Effector memory CD4-positive, alpha-beta T cell (primary cell): ENCODE data around the gene GALNT9.
"Not testable (repeated sequence)": the region's sequence is repeated elsewhere in the genome, so short reads cannot be mapped to it uniquely, and the experiment has no call there.

ENCODE experiments used
- DNase-seq, 3 donors: peaks; one replicate each; pipeline ENCODE4 v3.0.0-alpha.2; 2020
- H3K27ac ChIP-seq: 2 replicates; pipeline ENCODE4 v1.7.0; 2013; ENCODE audit warnings: mild to moderate bottlenecking, low read length, moderate library complexity; ENCODE audit not compliant: insufficient read depth, poor library complexity, severe bottlenecking
- H3K27me3 ChIP-seq: replicated peaks from 2 replicates; pipeline ENCODE4 v1.7.0; 2013; ENCODE audit warnings: mild to moderate bottlenecking, low read length; ENCODE audit not compliant: insufficient read depth, control insufficient read depth, poor library complexity, severe bottlenecking
- H3K36me3 ChIP-seq: 2 replicates; pipeline ENCODE4 v1.7.0; 2013; ENCODE audit warnings: mild to moderate bottlenecking, low read length, moderate library complexity; ENCODE audit not compliant: control insufficient read depth, insufficient read depth
- H3K4me1 ChIP-seq: 2 replicates; pipeline ENCODE4 v1.7.0; 2013; ENCODE audit warnings: low read length, mild to moderate bottlenecking; ENCODE audit not compliant: control insufficient read depth, insufficient read depth, poor library complexity, severe bottlenecking
- H3K4me3 ChIP-seq: 2 replicates; pipeline ENCODE4 v1.7.0; 2013; ENCODE audit warnings: low read length, low read depth, mild to moderate bottlenecking; ENCODE audit not compliant: insufficient read depth, poor library complexity, severe bottlenecking
- H3K9me3 ChIP-seq: 2 replicates; pipeline ENCODE4 v1.7.0; 2013; ENCODE audit warnings: mild to moderate bottlenecking, low read length, moderate library complexity; ENCODE audit not compliant: control insufficient read depth
- total RNA-seq, 3 donors: gene quantifications; one replicate each; lab custom pipeline; 2026; lab: John Stamatoyannopoulos, UW

The GALNT9 gene
- total RNA-seq = 0 to 0.26 (median 0) reads per million in 3 donors

- Histone ChIP-seq H3K36me3 (no peaks in the 10 kb centered on the region), H3K4me1 (no peaks in the 10 kb centered on the region), H3K9me3 (no peaks in the 10 kb centered on the region), H3K4me3 (no peak within 1 kb of the TSS), H3K27ac (no peak within 1 kb of the TSS), H3K27me3 (peaks cover 16% of the 10 kb centered on the region)
- DNase-seq = no peak
Measured at GRCh38 chr12:132329036-132329719, at the start of gene GALNT9. TSS of gene GALNT9 (minus strand) at chr12:132329589. CDS start at chr12:132329203, 386 bp downstream.

DNA sequence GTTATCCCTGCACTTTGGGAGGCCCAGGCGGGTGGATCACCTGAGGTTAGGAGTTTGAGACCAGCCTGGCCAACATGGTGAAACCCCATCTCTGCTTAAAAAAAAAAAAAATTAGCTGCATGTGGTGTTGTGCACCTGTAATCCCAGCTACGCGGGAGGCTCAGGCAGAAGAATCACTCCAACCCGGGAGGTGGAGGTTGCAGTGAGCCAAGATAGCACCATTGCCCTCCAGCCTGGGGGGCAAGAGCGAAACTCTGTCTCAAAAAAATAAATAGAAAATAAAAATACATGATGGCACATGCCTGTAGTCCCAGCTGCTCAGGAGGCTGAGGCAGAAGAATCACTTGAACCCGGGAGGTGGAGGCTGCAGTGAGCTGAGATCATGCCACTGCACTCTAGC is 49.7 kb upstream of the GALNT9 start:
- H3K4me1 ChIP-seq, H3K36me3 ChIP-seq, H3K9me3 ChIP-seq, DNase-seq, H3K27ac ChIP-seq, H3K4me3 ChIP-seq: not testable (repeated sequence)
- peaks cover 25% of the 10 kb centered on the region for H3K27me3 ChIP-seq

GRCh38 chr12:132377147-132377546 is 47.8 kb upstream of the GALNT9 start:
- DNase-seq = no peak
- no peaks in the 10 kb centered on the region for H3K36me3 ChIP-seq
- H3K4me1 ChIP-seq = no peaks in the 10 kb centered on the region
- no peak overlapping the region for H3K4me3 ChIP-seq
- no peaks in the 10 kb centered on the region for H3K9me3 ChIP-seq
- H3K27me3 ChIP-seq = peaks cover 33% of the 10 kb centered on the region
- no peak overlapping the region for H3K27ac ChIP-seq

GRCh38 chr12:132376464-132376830 is 47.1 kb upstream of the GALNT9 start:
- no peak overlapping the region for H3K4me3 ChIP-seq
- no peak for DNase-seq
- no peaks in the 10 kb centered on the region for H3K4me1 ChIP-seq
- peaks cover 36% of the 10 kb centered on the region for H3K27me3 ChIP-seq
- no peak overlapping the region for H3K27ac ChIP-seq
- no peaks in the 10 kb centered on the region for H3K9me3 ChIP-seq
- no peaks in the 10 kb centered on the region for H3K36me3 ChIP-seq

DNA sequence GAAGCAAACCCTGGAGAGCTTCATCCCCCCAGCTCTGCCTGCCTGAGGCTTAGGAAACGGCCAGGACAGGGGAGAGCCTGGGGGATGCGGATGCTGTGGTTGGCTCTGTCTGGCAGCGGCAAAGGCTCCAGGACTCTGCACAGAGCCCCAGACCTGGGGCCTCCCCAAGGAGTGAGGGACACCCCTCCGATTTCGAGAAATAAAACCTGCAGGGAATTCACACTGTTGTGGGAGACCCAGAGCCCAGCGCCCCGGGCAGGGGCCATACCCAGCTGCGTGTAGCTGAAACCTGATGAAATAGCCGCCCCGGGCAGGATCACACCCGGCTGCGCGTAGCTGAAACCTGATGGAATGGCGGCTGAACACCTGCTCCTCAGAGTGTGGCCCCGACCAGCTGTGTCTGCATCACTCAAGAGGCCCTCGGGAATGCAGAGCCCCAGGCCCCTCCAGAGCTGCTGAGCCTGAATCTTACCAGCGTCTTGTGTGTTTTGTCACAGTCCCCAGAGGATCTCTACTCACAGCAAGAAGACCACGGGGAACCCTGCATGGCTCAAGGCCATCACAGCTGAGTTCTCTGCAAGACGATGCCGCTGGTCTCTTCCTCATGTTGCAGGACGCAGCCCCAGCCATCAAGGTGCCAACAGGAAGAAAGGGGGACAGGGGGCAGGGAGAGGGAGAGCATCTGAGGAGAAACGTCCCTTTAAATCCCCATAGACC is 46.5 kb upstream of the GALNT9 start:
- Histone ChIP-seq H3K4me1 (no peaks in the 10 kb centered on the region), H3K27ac (no peak overlapping the region), H3K27me3 (peaks cover 41% of the 10 kb centered on the region), H3K4me3 (no peak overlapping the region), H3K36me3 (no peaks in the 10 kb centered on the region), H3K9me3 (no peaks in the 10 kb centered on the region)
- DNase-seq = no peak

DNA sequence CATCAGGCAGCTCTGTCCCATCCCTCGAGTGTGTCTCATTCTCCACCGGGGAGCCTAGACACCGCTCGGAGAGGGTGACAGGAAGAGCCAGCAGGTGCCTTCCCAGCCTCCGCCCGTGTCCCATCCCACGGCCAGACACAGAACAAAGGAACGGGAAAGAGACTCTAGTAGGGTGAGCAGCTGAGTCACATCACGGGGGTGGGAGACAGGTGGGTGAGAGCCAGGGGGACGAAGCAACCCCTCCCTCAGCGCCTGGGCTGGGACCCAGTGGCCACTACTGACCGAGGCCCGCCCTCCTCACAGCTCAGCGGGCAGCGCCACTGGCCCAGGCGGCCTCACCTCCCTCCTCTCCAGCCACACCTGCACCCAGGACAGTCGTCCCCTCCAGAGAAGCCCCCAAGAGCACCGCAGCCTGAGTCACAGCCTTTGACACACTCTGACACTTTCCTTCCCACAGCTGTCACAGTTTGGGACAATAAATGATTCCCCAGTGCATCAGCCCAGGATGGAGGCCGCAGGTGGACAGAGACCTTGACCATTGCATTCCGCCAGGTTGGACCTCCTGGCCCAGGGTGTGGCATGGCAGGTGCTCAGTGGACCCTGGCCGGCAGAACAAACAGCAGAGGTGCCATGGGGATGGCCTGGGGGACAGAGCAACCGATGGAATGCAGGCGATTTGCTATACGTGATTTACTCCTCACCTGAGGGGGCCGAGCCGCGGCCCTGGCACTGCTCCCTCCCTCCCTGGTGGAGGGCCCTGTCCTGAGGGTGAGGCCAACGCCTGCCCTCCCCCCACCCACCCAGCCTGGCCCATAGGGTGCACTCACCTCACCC is 45.4 kb upstream of the GALNT9 start:
- no peaks in the 10 kb centered on the region for H3K4me1 ChIP-seq
- H3K4me3 ChIP-seq = no peak overlapping the region
- no peak for DNase-seq
- peaks cover 42% of the 10 kb centered on the region for H3K27me3 ChIP-seq
- no peak overlapping the region for H3K27ac ChIP-seq
- H3K36me3 ChIP-seq = no peaks in the 10 kb centered on the region
- H3K9me3 ChIP-seq = no peaks in the 10 kb centered on the region

DNA sequence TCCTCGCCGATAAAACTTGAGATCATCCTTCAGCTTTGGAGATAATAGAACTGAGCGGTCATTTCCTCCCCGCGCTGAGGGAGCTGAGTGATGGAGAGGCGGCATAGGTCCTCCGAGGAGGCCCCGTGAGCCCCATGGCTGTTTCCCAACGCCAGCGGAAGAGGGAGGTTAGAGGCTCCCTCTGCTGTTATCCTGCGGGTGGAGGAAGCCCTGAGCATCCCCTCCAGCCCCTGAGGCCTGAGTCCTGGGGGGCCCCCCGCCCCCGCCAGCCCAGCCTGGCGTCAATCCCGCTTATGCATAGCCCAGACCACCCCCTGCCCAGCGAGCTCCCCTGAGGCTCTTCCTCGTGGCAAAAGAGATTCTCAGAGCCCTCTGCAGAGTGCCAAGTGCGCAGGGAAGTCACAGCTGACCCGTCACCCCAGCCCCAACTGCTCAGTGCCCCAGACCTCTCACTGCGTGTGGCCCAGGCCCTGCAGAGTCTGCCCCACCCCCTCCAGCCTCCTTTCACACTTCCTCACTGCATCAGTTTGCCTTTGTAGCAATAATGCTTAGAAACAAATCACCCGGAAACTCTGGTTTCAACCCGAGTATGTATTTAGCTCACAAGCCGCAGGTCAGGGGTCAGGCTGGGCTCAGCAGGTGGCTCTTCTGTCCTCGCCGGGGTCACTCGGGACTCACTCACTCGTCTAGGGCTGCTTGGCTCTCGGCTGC is 44.7 kb upstream of the GALNT9 start:
- no peaks in the 10 kb centered on the region for H3K4me1 ChIP-seq
- H3K4me3 ChIP-seq = no peak overlapping the region
- no peak for DNase-seq
- no peaks in the 10 kb centered on the region for H3K36me3 ChIP-seq
- H3K27me3 ChIP-seq = peaks cover 42% of the 10 kb centered on the region
- no peaks in the 10 kb centered on the region for H3K9me3 ChIP-seq
- H3K27ac ChIP-seq = no peak overlapping the region

DNA sequence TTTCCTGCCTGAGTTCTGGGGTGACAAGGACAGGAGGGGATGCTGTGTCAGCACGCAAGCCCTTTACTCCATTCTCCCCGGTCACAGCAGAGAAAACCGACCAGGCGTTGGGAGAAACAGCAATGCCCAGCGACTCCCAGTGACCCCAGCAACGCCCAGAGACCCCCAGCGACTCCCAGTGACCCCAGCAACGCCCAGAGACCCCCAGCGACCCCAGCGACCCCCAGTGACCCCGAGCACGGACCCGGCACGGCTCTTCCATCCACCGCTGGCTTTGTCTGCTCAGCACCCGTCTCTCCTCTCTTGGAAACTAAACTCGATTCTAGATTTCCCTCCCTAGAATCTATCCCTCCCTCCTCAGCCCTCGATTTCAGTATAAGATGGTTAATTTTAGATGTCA is 38.5 kb upstream of the GALNT9 start:
- no peaks in the 10 kb centered on the region for H3K9me3 ChIP-seq
- H3K4me1 ChIP-seq = no peaks in the 10 kb centered on the region
- H3K4me3 ChIP-seq = no peak overlapping the region
- no peak overlapping the region for H3K27ac ChIP-seq
- H3K36me3 ChIP-seq = no peaks in the 10 kb centered on the region
- no peak for DNase-seq
- H3K27me3 ChIP-seq = peaks cover 10% of the 10 kb centered on the region

DNA sequence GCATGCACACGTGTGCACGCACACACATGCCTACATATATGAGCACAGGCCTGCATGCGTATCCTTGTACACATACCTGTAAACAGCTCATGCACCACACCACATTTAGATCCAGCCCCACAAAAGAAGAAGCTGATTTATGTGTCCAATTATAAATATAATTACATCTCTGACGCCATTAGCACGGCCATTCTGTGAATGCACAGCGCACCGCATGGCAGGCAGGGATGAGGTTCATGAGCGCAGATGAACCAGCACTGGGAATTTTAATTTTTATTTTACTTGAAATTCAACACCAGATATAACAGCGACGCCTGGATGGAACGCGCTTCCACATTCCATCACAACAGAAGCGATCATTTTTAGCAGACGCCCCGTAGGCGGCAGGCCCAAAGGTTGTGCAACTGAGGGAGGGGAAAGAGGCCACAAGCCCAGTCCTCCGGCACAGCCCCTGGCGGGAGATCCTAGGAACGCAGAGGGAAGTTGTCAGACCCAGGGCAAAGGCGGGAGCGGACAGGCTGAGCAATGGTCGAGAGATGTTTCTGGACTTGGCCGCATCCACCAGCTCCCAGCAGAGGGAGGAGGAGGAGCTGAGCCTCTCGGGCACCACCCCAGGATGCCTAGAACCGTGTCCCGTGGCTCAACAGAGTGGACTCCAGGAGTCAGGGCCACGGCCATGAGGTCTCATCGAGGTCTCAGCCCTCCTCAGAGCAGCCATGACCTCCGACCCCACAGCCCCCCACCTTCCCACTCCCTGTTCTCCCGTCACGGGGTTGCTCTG is 37.9 kb upstream of the GALNT9 start:
- Histone ChIP-seq H3K4me3 (no peak overlapping the region), H3K4me1 (no peaks in the 10 kb centered on the region), H3K27me3 (peaks cover 10% of the 10 kb centered on the region), H3K9me3 (no peaks in the 10 kb centered on the region), H3K27ac (no peak overlapping the region), H3K36me3 (no peaks in the 10 kb centered on the region)
- DNase-seq = no peak
